Effector memory CD4-positive, alpha-beta T cell (primary cell): ENCODE measurements around the gene ABLIM2.

Source experiments
- DNase-seq, 3 donors: peaks; one replicate each; pipeline ENCODE4 v3.0.0-alpha.2; 2020
- H3K27ac ChIP-seq: 2 replicates; pipeline ENCODE4 v1.7.0; 2013; ENCODE audit warnings: mild to moderate bottlenecking, low read length, moderate library complexity; ENCODE audit not compliant: insufficient read depth, poor library complexity, severe bottlenecking
- H3K27me3 ChIP-seq: replicated peaks from 2 replicates; pipeline ENCODE4 v1.7.0; 2013; ENCODE audit warnings: mild to moderate bottlenecking, low read length; ENCODE audit not compliant: insufficient read depth, control insufficient read depth, poor library complexity, severe bottlenecking
- H3K36me3 ChIP-seq: 2 replicates; pipeline ENCODE4 v1.7.0; 2013; ENCODE audit warnings: mild to moderate bottlenecking, low read length, moderate library complexity; ENCODE audit not compliant: control insufficient read depth, insufficient read depth
- H3K4me1 ChIP-seq: 2 replicates; pipeline ENCODE4 v1.7.0; 2013; ENCODE audit warnings: low read length, mild to moderate bottlenecking; ENCODE audit not compliant: control insufficient read depth, insufficient read depth, poor library complexity, severe bottlenecking
- H3K4me3 ChIP-seq: 2 replicates; pipeline ENCODE4 v1.7.0; 2013; ENCODE audit warnings: low read length, low read depth, mild to moderate bottlenecking; ENCODE audit not compliant: insufficient read depth, poor library complexity, severe bottlenecking
- H3K9me3 ChIP-seq: 2 replicates; pipeline ENCODE4 v1.7.0; 2013; ENCODE audit warnings: mild to moderate bottlenecking, low read length, moderate library complexity; ENCODE audit not compliant: control insufficient read depth

The ABLIM2 gene

DNA sequence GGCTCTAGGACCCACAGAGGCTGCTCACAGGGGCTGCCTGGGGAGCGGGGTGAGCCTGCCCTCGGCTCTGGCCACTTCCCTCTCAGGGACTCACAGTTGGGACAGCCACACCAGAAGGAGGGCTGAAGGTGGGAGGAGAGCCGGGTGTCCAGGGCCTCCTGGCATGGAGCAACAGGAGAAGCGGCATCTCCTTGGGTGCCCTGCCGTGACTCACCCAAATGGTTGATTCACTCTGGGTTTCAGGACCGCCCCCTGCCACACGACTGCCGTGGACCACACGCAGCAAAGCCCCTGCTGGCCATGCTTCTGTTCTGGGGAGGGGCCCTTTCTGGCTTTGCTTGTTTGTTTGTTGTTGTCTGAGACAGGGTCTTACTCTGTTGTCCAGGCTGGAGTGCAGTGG lies 132.9 kb downstream of the ABLIM2 start:
- Histone ChIP-seq H3K9me3 (no peaks in the 10 kb centered on the region), H3K4me1 (no peaks in the 10 kb centered on the region), H3K36me3 (no peaks in the 10 kb centered on the region), H3K27me3 (no peaks in the 10 kb centered on the region), H3K4me3 (no peak overlapping the region), H3K27ac (no peak overlapping the region)
- DNase-seq, result no peak

GRCh38 chr4:8024073-8024786 lies 134.4 kb downstream of the ABLIM2 start:
- H3K27me3 ChIP-seq, result no peaks in the 10 kb centered on the region
- H3K36me3 ChIP-seq, result no peaks in the 10 kb centered on the region
- H3K27ac ChIP-seq, result no peak overlapping the region
- no peaks in the 10 kb centered on the region for H3K9me3 ChIP-seq
- DNase-seq, result no peak
- no peaks in the 10 kb centered on the region for H3K4me1 ChIP-seq
- H3K4me3 ChIP-seq, result no peak overlapping the region

GRCh38 chr4:8023696-8024033 lies 134.9 kb downstream of the ABLIM2 start:
- Histone ChIP-seq H3K4me3 (no peak overlapping the region), H3K9me3 (no peaks in the 10 kb centered on the region), H3K27ac (no peak overlapping the region), H3K4me1 (no peaks in the 10 kb centered on the region), H3K36me3 (no peaks in the 10 kb centered on the region), H3K27me3 (no peaks in the 10 kb centered on the region)
- DNase-seq, result no peak

DNA sequence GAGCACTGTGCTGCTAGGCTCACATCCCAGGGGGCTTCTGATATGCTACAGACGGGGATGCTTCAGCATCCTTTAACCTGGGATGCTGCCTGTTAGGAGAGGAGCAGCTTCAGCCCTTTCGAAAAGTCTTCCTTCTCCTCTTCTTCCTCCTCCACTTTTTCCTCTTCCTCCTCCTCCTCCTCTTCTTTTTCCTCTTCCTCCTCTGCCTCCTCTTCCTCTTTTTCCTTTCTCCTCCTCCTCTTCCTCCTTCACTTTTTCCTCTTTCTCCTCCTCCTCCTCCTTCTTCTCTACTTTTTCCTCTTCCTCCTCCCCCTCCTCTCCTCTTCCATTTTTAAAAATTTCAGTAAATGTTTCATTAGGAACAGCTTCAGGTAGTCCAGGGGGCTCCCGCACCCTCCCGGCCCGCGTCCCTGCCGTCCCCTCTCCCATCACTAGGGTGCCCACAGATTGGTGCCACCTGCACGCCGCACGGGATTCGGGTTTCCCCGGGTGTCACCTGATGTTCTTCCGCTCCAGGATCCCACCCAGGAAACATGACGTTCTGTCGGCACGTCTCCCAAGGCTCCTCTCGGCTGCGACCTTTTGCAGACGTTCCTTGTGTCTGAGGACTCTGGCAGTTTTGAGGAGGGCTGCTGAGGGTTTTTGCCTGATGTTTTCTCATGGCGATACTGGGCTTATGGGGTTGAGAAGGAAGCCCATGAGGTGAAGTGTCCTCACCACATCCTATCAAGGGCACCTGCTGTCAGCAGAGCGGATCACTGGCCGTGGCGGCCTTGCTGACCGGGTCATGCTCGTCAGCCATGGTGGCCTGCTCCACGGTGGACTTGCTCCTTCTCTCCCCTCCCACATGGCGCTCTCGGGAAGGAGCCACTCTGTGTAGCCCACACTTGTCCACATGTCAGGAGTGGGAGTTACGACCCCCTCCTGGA lies 135.6 kb downstream of the ABLIM2 start:
- no peaks in the 10 kb centered on the region for H3K4me1 ChIP-seq
- no peak for DNase-seq
- no peaks in the 10 kb centered on the region for H3K36me3 ChIP-seq
- no peak overlapping the region for H3K27ac ChIP-seq
- no peaks in the 10 kb centered on the region for H3K27me3 ChIP-seq
- no peaks in the 10 kb centered on the region for H3K9me3 ChIP-seq
- no peak overlapping the region for H3K4me3 ChIP-seq

- H3K27me3 ChIP-seq, result no peaks in the 10 kb centered on the region
- no peaks in the 10 kb centered on the region for H3K9me3 ChIP-seq
- no peaks in the 10 kb centered on the region for H3K36me3 ChIP-seq
- no peaks in the 10 kb centered on the region for H3K4me1 ChIP-seq
- H3K4me3 ChIP-seq, result no peak overlapping the region
- no peak overlapping the region for H3K27ac ChIP-seq
- no peak for DNase-seq
Measured at GRCh38 chr4:8021796-8022195, 136.8 kb downstream of the ABLIM2 start.

DNA sequence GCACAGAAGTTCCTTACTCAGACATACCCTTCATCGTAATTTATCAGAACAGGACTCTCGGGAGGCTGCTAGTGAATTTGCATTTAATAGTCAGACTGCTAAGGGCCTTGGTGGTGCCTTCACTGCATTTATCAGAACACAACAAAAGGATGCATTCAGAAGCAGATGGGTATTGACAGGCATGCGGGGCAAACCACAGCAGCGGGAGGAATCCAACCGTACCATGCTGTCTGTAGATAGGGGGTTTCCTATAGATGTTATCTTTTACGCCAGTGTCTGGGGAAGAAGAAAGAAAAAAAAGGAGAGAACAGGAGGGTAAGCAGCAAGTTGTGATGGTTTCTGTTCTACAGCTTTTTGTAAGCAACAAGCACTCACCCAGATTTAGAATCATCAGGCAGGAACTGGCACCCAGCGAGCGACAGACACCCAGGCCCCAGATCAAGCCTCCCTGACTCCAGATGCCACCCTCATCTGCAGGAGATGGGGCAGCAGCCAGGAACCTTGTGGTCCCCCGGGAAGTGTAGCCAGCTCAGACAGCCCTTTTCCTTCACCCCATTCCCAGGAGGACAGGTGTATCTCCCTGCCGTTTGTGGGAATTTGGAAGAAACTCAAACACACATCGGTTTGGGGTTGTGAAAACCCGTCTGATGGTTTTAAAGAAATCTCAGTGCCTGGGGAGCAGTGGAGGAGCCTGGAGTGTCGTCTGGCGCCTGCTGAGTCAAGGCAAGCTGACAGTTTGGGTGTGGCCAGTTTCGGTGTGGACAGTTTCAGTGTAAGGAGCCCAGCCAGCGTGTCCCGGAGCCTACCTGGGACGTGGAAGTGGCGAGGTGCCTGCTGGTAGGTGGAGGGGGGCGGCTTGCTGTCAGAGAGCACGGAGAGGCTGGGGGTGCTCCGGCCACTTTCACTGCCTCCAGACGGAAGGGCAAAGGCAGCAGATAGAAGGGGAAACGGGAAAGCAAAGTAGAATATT lies 138.9 kb downstream of the ABLIM2 start:
- Histone ChIP-seq H3K4me3 (no peak overlapping the region), H3K9me3 (no peaks in the 10 kb centered on the region), H3K4me1 (no peaks in the 10 kb centered on the region), H3K27ac (no peak overlapping the region), H3K27me3 (no peaks in the 10 kb centered on the region), H3K36me3 (no peaks in the 10 kb centered on the region)
- DNase-seq, result no peak

GRCh38 chr4:8016527-8016926 lies 142.1 kb downstream of the ABLIM2 start:
- H3K27ac ChIP-seq, result no peak overlapping the region
- H3K9me3 ChIP-seq, result no peaks in the 10 kb centered on the region
- H3K4me1 ChIP-seq, result no peaks in the 10 kb centered on the region
- H3K4me3 ChIP-seq, result no peak overlapping the region
- no peaks in the 10 kb centered on the region for H3K27me3 ChIP-seq
- no peaks in the 10 kb centered on the region for H3K36me3 ChIP-seq
- DNase-seq, result no peak

GRCh38 chr4:8015512-8015911 lies 143.1 kb downstream of the ABLIM2 start:
- no peak overlapping the region for H3K4me3 ChIP-seq
- no peak overlapping the region for H3K27ac ChIP-seq
- no peaks in the 10 kb centered on the region for H3K9me3 ChIP-seq
- no peaks in the 10 kb centered on the region for H3K27me3 ChIP-seq
- no peak for DNase-seq
- H3K4me1 ChIP-seq, result no peaks in the 10 kb centered on the region
- no peaks in the 10 kb centered on the region for H3K36me3 ChIP-seq

DNA sequence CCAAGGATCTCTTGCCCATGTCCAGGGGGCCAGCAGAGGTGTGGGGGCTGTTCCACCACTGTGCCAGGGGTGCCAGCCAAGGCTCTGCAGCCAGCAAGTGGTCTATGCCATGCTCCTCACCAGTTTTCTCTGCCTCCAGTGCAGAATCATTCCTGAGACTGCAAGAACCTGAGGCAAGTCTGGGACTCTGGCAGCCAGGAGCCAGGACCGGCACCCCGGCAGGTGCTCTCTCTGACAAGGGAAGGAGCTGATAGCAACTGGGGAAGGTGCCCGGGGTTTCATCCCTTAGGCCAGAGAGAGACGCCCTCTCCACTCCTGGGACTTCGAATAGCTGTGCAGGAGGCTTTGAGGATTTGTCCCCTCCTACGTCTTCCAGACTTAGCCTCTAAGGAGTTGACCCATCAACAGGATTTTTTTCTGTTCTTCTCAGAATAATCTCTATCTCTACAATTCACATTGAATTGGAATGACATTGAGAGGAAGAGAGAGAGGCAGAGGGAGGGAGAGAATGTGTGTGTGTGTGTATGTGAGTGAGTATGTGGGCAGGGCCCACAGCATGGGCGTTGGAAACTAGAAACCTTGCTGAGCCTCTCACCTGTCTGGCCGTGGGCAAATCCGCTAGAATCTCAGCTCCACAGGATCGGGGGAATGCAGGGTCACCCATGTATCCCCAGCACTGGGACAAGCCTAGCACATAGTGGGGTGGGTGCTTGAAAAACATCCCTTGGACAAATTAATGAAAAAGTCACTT lies 144.5 kb downstream of the ABLIM2 start:
- DNase-seq, result no peak
- Histone ChIP-seq H3K36me3 (no peaks in the 10 kb centered on the region), H3K27ac (no peak overlapping the region), H3K9me3 (no peaks in the 10 kb centered on the region), H3K4me3 (no peak overlapping the region), H3K4me1 (no peaks in the 10 kb centered on the region), H3K27me3 (no peaks in the 10 kb centered on the region)
